Astrocyte of the hippocampus (primary cell): ENCODE measurements around the gene UACA.
"Not testable (repeated sequence)": the region's sequence is repeated elsewhere in the genome, so short reads cannot be mapped to it uniquely, and the experiment has no call there.

Experiments
- DNase-seq: peaks from one replicate; pipeline ENCODE4 v3.0.0; 2011; ENCODE audit warnings: low read depth, low spot score

UACA gene

DNA sequence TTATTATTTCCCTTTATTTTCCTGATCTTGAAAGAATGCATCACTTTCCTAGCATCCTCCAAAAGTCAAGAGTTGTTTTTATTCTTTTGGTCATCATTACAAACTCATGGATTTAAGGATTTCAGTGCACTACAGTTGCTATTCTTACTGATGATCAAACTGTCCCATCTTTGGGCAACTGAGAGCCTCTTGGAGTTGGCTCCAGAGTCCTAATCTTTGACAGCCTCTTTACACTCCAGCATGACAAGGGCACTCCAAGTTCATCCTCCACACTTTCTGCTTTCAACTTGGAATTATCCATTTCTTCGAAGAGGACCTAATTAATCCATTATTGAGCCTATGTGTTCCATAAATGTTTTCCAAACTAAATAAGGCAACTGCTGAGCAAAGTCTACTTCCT, 5.7 kb downstream of the UACA start:
- DNase-seq = no peak

DNA sequence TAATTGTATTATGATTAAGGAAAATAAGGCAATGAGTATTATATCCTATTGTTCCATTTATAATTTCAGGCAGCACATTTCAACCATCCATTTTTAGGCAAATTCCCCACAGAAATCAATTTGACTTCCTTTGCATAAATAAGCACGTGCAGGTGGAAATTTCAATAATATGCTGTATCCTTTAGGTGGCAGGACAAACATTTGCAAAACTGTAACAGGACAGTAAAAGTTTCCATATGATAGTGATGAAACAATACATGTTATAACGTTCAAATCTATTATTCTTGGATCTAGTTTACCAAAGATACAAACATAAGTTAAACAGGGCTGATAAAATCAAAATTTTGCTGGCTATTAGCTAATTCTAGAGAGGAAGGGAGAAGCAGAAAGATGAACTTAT, 8.5 kb downstream of the UACA start:
- no peak for DNase-seq

DNA sequence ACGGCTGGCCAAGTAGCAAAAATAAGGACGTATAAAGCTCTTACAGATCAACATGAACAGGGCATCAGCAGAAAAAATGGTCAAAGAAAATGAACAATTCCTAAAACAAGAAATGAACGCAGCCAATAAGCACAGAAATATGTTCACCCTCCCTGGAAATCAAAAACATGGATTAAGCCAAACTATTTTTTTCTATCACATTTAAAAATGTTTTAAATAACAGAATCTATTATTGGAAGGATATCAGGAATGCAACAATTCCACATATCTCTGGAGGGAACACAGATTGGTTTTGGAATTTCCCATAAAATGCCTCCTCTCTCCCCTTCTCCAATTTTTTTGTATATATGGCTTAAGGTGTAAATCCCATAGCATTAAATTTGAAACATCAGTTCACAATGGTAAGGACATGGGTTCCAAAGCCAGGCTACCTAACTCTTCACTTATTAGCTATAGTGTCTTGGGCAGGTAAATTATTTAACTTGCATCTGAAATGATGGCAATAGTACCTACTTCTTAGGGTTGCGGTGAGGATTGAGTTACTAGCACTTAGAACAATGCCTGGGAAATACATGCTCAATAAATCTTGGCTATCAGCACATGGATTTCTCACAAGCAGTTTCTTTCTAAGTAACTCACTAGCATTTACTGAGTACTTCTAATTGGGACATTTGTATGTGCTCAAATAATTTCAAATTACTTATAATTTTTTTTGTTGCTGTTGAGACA, 10.1 kb downstream of the UACA start:
- no peak for DNase-seq

DNA sequence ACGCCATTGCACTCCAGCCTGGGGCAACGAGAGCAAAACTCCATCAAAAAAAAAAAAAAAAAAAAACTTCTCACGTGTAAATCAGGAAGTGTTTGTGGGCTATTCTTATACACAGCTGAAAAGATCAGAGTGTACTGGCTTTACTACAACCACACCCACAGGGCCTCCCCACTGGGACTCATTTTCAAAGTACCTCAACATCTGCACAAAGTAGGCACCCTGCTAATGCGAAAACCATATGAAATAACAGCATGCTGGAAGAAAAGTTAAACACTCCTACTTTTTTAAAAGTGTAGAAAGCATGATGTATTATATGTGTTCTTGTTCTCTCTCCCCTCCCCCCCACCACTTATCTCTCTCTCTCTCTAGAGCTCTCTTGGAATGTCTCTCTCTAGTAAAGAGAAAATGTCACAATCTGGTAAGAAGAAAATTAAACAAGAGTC, 11.1 kb downstream of the UACA start:
- DNase-seq = no peak

- DNase-seq = no peak
Observed at GRCh38 chr15:70750203-70750869, 13.0 kb downstream of the UACA start.

- DNase-seq = no peak
Observed at GRCh38 chr15:70748281-70748747, 15.0 kb downstream of the UACA start.

DNA sequence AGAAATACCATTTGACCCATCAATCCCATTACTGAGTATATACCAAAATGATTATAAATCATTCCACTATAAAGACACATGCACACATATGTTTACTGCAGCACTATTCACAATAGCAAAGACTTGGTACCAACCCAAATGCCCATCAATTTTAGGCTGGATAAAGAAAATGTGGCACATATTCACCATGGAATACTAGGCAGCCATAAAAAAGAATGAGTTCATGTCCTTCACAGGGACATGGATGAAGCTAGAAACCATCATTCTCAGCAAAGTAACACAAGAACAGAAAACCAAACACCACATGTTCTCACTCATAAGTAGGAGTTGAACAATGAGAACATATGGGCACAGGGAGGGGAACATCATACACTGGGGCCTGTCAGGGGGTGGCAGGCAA, 16.8 kb downstream of the UACA start:
- DNase-seq = not testable (repeated sequence)

- DNase-seq = no peak
Observed at GRCh38 chr15:70742928-70743327, 20.4 kb downstream of the UACA start.

DNA sequence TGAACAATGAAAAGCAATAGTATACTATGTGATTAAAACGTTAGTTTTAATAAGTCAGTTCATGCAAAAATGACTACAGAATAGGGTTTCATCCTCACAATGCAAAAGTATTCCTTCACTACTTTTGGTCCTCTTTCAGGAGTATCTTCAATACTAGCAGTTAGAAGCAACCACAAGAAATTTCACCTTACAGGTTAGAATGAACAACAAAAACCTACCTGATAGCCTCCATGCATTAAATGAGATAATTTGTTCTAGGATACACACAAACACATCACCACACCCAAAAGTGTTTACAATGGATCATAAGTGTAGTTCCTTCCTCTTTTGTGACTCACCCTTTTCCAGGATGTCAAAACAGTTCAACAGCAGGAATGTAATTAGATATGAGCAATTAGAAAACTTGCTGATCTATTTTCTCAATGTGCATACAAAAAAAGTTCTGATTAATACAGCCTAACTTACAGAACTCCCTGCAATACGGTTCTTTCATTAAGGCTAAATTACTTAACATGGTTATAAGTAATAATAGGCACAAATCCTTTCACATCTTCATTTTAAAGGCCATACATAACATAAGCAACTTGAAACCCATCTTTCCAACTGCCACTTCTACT, 21.6 kb downstream of the UACA start:
- DNase-seq = no peak

DNA sequence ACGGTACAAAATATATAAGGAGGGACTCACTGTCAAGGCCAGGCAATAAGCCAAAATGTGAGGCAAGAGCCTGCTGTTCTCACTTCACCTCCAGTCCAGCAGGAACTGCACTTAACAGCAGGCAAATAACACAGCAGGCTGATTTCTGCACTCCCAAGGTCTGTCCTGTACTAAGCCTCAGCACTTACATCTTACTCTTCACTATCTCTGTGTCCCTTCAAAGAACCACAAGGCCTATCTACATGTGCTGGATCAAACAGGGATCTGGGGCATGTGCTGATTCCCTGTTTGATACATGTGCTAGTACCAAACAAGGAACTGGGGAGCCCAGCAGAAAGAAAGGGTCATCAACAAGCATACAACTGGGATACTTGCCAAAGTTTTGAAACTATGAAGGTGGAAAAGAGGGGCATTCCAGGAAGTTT, 22.2 kb downstream of the UACA start:
- DNase-seq = peak; percentile 55

DNA sequence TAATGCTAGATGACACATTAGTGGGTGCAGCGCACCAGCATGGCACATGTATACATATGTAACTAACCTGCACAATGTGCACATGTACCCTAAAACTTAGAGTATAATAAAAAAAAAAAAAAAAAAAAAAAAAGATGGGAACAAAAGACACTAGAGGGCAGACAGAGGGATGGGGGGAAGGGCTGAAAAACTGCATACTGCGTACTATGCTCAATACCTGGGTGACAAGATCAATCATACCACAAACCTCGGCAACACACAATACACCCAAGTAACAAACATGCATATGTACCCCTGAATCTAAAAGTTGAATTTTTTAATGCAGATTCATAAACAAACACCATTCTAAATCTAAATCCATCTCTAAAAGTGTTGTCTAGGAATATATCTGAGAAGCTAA, 28.3 kb downstream of the UACA start:
- DNase-seq = not testable (repeated sequence)

GRCh38 chr15:70729164-70729563, 34.2 kb downstream of the UACA start:
- DNase-seq = no peak

DNA sequence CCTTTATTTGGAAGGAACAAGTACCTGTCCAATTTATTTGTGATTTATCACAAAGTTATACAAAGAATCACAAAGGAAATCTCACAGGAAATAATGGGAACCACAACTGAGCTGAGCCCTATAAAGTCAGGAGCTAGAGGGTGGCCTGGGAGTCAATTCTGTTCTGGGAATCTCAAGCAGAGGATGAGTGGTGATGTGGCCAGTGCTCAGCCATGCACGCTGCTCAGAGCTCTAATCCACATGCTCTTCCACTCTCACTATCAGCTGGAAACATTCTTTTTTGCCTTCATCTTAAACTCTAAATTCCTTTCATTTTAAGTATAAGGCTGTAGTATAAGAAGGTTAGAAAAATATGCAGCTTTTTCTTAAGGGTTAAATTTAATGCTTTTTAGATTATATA, 36.6 kb downstream of the UACA start:
- DNase-seq = peak; percentile 48

GRCh38 chr15:70723927-70724326, 39.4 kb downstream of the UACA start:
- no peak for DNase-seq

- DNase-seq = no peak
Observed at GRCh38 chr15:70723122-70723422, 40.3 kb downstream of the UACA start.

- DNase-seq = peak; percentile 69
Observed at GRCh38 chr15:70722266-70723121, 40.9 kb downstream of the UACA start.

GRCh38 chr15:70720228-70721016, 42.9 kb downstream of the UACA start:
- DNase-seq = no peak

- no peak for DNase-seq
Observed at GRCh38 chr15:70717237-70717793, 46.0 kb downstream of the UACA start.

DNA sequence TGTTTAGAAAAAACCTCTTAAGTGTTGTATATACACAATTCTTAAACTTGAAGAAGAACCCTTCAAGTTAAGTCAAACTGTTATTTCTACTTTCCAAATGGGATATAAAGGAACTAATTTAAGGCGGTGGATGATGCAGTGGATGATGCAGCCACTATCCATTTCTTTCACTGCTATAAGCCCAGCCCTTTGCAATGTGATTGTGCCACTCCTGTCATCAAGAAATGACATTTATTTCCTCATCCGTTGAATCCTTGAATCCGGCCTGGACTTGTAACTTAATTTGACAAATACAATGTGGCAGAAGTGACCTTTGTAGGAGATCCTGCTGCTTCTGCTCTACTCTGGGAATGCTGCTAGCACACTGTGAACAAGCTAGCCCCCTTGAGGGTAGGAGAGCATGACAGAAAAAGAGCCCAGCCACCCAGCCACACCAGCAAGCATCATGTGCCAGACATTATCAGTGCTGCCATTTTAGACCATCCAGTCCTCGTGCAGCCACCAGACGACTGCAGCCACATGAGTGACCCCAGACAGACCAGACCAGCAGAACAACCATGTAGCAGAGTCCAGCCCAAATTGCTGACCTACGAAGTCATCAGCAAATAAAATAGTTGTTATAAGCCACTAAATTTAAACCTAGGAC, 47.4 kb downstream of the UACA start:
- DNase-seq = peak; percentile 48

GRCh38 chr15:70714565-70714964, 48.8 kb downstream of the UACA start:
- DNase-seq = peak; percentile 60
